ENCODE data around the gene MUTYH. TPM values are rescaled to one million over a fixed set of nuclear protein-coding genes. Genes with fewer than 3 reads are reported as not detected.
A peak's percentile ranks its signal among the peaks of the same experiment; 100 is the strongest.

Gene MUTYH
- total RNA-seq, 4 donors from 2014 or later = 12.6 to 49.2 (median 26.3) TPM

GRCh38 chr1:45345014-45345413 is 4.8 kb upstream of the MUTYH start:
- H3K9me3 ChIP-seq = no peaks in the 10 kb centered on the region
- H3K36me3 ChIP-seq = no peaks in the 10 kb centered on the region
- H3K4me3 ChIP-seq = no peak overlapping the region
- no peak overlapping the region for H3K27ac ChIP-seq
- DNase-seq = no peak
- H3K27me3 ChIP-seq = no peaks in the 10 kb centered on the region
- H3K4me1 ChIP-seq = peaks cover 0 to 9% of the 10 kb centered on the region in 2 donors
- TF ChIP-seq, protein P1, sequence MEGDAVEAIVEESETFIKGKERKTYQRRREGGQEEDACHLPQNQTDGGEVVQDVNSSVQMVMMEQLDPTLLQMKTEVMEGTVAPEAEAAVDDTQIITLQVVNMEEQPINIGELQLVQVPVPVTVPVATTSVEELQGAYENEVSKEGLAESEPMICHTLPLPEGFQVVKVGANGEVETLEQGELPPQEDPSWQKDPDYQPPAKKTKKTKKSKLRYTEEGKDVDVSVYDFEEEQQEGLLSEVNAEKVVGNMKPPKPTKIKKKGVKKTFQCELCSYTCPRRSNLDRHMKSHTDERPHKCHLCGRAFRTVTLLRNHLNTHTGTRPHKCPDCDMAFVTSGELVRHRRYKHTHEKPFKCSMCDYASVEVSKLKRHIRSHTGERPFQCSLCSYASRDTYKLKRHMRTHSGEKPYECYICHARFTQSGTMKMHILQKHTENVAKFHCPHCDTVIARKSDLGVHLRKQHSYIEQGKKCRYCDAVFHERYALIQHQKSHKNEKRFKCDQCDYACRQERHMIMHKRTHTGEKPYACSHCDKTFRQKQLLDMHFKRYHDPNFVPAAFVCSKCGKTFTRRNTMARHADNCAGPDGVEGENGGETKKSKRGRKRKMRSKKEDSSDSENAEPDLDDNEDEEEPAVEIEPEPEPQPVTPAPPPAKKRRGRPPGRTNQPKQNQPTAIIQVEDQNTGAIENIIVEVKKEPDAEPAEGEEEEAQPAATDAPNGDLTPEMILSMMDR (IDR thresholded peaks at IDR 0.05) = no peak
- no peak for TF ChIP-seq POLR2A (IDR thresholded peaks at IDR 0.05)
- intact Hi-C loops (cut with DNase I; ENCODE audit: low total_unique reads) = loop anchor here (10.0 kb wide), 1 partner anchor 150 kb away; the partner anchor contains the start of gene TESK2

- H3K4me3 ChIP-seq = no peak overlapping the region
- no peak for TF ChIP-seq POLR2A (IDR thresholded peaks at IDR 0.05)
- TF ChIP-seq, protein P1 (IDR thresholded peaks at IDR 0.05) = no peak
- H3K27me3 ChIP-seq = no peaks in the 10 kb centered on the region
- no peak overlapping the region for H3K27ac ChIP-seq
- H3K36me3 ChIP-seq = no peaks in the 10 kb centered on the region
- intact Hi-C loops (cut with DNase I; ENCODE audit: low total_unique reads) = loop anchor here (10.0 kb wide), 1 partner anchor 150 kb away; the partner anchor contains the start of gene TESK2
- no peak for DNase-seq
- H3K4me1 ChIP-seq = peaks cover 0 to 9% of the 10 kb centered on the region in 2 donors
- H3K9me3 ChIP-seq = no peaks in the 10 kb centered on the region
Measured at GRCh38 chr1:45344499-45344898, 4.3 kb upstream of the MUTYH start.

DNA sequence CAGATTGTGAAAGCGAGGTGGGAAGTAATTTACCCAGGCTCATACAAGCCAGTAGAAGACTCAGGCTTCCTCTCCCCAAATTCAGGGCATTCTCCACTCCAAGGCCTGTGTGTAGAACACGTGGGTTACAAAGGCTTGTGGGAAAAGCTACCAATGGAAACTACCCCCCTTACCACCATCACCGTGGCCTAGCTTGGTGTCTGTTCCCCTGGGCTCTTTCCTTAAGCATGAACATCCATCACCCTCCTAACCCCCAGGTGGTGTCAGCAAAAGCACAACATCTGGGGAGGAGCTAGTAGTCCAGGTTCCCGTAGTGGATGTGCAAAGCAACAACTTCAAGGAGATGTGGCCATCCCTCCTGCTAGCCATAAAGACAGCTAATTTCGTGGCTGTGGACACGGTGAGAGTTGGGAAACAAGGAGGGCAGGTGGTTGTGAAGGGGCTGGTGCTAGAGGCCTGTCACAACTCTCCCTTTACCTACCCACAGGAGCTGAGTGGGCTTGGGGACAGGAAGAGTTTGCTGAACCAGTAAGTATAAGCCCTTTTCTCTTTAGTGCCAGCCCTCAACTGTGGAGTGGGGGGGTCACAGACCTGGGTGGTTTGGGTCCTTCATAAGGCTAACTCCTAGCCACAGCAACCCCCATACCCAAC is 701 bp upstream of the MUTYH start:
- peak overlapping the region; percentile 96 to 98 for H3K27ac ChIP-seq
- H3K27me3 ChIP-seq = no peaks in the 10 kb centered on the region
- no peak for TF ChIP-seq POLR2A (IDR thresholded peaks at IDR 0.05)
- TF ChIP-seq, protein P1 (IDR thresholded peaks at IDR 0.05) = no peak
- H3K36me3 ChIP-seq = no peaks in the 10 kb centered on the region
- H3K9me3 ChIP-seq = no peaks in the 10 kb centered on the region
- peaks cover 0 to 9% of the 10 kb centered on the region in 2 donors for H3K4me1 ChIP-seq
- intact Hi-C loops (cut with DNase I; ENCODE audit: low total_unique reads) = loop anchor here (10.0 kb wide), 1 partner anchor 154 kb away; the partner anchor contains the start of gene TESK2
- peak overlapping the region; percentile 88 to 89 for H3K4me3 ChIP-seq
- no peak for DNase-seq

- Histone ChIP-seq H3K4me1 (peaks cover 0 to 9% of the 10 kb centered on the region in 2 donors), H3K4me3 (no peak overlapping the region), H3K27me3 (no peaks in the 10 kb centered on the region), H3K27ac (no peak overlapping the region), H3K36me3 (no peaks in the 10 kb centered on the region), H3K9me3 (no peaks in the 10 kb centered on the region)
- intact Hi-C loops (cut with DNase I; ENCODE audit: low total_unique reads) = no loop called here
- TF ChIP-seq POLR2A (IDR thresholded peaks at IDR 0.05) = no peak
- no peak for DNase-seq
Measured at GRCh38 chr1:45337630-45338325, 2.5 kb downstream of the MUTYH start.

DNA sequence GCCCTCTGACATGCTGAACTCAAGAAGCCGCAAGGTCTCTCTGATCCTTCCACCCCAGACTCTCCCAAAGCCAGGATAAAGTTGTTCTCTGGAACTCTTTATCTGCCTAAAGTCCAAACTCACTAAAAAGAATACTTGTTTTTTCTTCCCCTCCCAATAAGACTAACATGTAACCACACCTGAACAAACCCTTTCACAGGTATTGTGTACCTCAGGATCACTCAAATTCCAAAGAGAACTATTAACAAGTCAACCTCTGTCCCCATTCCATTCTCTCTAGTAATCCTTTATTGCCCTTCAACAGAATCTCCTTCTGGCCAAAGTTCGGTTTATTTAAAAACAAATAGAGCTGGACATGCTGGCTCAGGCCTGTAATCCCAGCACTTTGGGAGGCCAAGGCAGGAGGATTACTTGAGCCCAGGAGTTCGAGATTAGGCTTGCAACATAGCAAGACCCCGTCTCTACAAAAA is 4.3 kb downstream of the MUTYH start:
- DNase-seq = no peak
- Histone ChIP-seq H3K4me1 (peaks cover 0 to 3% of the 10 kb centered on the region in 2 donors), H3K4me3 (no peak overlapping the region), H3K9me3 (no peaks in the 10 kb centered on the region), H3K36me3 (no peaks in the 10 kb centered on the region), H3K27me3 (no peaks in the 10 kb centered on the region), H3K27ac (no peak overlapping the region)
- intact Hi-C loops (cut with DNase I; ENCODE audit: low total_unique reads) = no loop called here
- TF ChIP-seq, protein P1 (IDR thresholded peaks at IDR 0.05) = no peak
- no peak for TF ChIP-seq POLR2A (IDR thresholded peaks at IDR 0.05)

Measured in uterus (tissue), 4 donors.